GM19463 (cell line): ENCODE data around the gene MGP.

ENCODE experiments used
- ATAC-seq: cut with Tn5 transposase; IDR thresholded peaks from one replicate; pipeline ENCODE4 v1.9.1; 2021; ENCODE audit warnings: mild to moderate bottlenecking, moderate library complexity; ENCODE audit not compliant: unreplicated experiment

Gene MGP

GRCh38 chr12:14868916-14869506 is 16.6 kb downstream of the MGP start:
- no peak for ATAC-seq

- no peak for ATAC-seq
These were observed 25.2 kb downstream of the MGP start for GRCh38 chr12:14860490-14860889.

GRCh38 chr12:14858513-14858912 is 27.1 kb downstream of the MGP start:
- ATAC-seq, result no peak

DNA sequence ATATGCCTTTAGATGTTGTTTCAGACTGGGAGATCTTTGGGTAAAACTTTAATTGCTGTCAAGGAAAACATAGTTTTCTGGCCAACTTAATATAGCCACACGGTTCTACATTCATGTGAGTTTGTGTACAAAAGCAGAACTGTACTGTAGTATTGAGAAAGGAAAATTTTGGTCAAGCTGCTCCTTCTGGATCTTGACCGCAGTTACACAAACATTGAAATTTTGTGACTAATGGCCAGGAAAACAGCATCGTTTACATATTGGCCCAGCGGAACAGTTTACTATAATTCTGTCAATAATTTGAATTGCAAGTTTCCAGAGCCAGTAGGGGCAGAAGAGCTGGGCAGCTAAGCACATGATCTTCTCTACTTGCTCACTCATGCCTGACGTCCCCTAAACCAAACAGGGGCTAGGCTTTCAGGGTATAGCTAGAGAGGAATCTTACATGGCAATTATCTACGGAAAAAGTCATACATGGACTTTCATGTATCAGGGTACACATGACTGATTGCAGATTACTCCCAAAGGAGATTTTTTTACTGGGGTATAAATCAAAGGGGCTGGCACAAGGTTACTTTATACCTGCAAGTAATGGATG is 31.0 kb downstream of the MGP start:
- ATAC-seq, result no peak

DNA sequence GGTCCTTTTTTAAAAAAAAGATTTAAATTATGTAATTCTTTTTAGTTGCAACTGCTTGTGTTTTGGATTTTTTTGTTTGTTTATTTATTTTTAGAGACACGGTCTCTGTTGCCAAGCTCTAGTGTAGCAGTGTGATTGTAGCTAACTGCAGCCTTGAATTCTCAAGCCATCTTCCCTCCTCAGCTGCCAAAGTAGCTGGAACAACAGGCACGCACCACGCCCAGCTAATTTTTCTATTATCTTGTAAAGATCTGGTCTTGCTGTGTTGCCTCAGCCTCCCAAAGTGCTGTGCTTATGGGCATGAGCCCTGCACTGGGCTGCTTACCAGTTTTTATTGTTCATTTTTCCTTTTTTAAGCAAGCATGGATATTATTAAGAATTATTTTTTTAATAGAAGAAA is 31.7 kb downstream of the MGP start:
- no peak for ATAC-seq

- no peak for ATAC-seq
These were observed 32.8 kb downstream of the MGP start for GRCh38 chr12:14852880-14853279.

GRCh38 chr12:14850929-14851663 is 34.6 kb downstream of the MGP start:
- ATAC-seq, result peak; percentile 77

- no peak for ATAC-seq
These were observed 36.0 kb downstream of the MGP start for GRCh38 chr12:14849661-14850060.

DNA sequence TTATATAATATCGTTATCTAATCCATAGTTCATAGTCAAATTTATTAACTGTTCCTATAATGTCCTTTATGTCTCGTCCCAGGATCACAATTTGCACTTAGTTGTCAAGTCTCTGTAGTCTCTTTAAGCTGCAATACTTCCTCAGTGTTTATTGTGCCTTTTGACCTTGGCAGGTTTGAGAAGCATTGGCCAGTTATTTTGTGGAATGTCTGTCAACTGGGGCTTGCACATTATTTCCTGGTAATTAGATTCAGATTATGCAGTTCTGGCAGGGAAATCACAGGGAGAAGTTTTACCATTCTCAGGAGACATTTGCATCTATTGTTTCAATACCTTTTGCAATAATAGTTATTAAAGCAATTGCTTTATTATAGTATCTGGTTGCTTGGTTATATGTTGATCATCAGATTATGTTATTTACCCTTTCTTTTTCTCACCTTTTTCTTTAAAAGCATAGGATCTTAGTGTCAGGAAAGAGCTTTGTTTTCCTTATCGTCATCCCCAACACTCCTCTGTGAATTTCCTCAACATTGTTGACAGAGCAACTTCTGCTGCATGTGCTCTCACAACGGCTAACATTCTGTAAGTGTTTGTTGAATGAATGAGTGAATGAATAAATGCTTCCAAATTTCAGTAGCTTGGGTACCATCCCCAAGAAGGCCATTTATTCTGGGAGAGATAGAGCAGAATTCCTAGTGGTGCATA is 38.6 kb downstream of the MGP start:
- no peak for ATAC-seq

DNA sequence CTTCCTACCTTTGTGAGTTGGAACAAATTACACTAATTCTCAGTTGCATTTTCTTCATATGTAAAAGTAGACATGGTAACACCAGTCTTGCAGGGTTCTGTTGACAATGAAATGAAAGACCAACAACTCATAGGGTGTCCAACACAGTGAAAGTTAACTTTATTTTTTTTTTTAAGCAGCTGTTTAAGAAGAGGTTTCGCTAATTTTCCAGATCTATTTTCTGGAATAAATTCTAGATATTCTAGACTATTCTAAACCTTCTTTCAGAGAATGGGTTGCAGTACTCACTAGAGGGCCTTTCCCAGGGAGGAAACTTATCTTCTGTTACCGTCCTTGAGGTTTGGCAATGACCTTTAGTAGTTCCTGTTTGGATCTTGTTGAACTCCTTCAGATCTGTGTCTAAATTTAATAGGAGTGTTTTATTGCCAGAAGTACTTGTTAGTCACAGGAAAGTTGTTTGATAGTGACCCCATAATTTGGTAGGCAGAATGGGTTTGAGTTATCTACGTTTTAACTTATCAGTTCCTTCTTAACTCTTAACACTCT is 39.5 kb downstream of the MGP start:
- no peak for ATAC-seq

GRCh38 chr12:14845350-14845750 is 40.3 kb downstream of the MGP start:
- no peak for ATAC-seq

DNA sequence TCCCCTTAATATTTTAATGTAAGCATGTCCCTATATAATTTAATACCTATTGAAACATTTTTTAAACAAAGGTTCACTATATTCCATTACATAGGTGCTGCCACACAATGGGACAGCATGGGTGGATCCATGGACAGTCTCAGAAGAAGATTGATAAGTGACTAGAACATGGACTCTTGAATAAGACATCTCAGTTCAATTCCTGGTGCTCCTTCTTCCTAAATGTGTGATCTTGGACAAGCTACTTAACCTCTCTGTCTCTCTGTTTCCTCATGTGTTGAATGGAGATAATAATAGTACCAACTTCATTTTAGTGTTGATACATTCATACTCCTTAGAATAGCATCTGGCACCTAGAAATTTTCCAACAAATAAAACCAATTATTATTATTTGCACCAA is 41.3 kb downstream of the MGP start:
- no peak for ATAC-seq

- no peak for ATAC-seq
These were observed 42.2 kb downstream of the MGP start, which contains the start of gene ART4 for GRCh38 chr12:14843425-14843887. TSS of gene ART4 (minus strand) at chr12:14843526. CDS start at chr12:14843113, 413 bp downstream.

DNA sequence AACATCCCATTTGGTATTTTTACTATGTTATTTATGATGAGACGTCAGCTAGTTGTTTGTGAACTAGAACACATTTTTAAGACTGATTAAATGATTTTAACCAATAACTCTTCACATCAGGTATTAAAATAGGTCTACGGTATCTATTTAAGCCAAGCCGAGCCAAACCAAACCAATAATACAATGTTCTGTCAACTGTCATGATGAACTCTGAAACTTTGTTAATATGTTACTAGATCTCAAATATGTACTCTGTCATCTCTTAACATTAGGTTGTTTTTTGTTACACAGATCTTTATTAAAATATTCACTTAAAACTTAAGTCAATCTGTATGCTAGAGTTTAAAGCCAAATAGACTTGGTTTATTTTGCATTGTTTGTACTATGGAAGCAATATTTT is 43.3 kb downstream of the MGP start:
- no peak for ATAC-seq

GRCh38 chr12:14841761-14842160 is 43.9 kb downstream of the MGP start:
- no peak for ATAC-seq

GRCh38 chr12:14840616-14841015 is 45.0 kb downstream of the MGP start:
- no peak for ATAC-seq

DNA sequence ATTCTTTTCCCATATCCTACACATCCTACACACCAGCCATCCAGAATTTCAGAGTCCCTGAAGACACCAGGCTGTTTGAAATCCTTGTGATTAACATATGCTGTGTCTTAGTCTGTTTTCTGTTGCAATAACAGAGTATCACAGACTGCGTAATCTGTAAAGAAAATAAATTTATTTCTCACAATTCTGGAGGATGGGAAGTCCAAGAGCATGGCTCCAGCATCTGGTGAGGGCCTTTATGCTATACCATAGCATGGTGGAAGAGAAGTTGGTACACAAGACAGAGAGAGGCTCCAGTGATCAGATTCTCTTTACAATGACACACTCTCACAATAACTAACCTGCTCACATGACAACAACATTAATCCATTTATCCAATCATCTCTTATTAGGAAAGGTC is 46.4 kb downstream of the MGP start:
- ATAC-seq, result no peak

DNA sequence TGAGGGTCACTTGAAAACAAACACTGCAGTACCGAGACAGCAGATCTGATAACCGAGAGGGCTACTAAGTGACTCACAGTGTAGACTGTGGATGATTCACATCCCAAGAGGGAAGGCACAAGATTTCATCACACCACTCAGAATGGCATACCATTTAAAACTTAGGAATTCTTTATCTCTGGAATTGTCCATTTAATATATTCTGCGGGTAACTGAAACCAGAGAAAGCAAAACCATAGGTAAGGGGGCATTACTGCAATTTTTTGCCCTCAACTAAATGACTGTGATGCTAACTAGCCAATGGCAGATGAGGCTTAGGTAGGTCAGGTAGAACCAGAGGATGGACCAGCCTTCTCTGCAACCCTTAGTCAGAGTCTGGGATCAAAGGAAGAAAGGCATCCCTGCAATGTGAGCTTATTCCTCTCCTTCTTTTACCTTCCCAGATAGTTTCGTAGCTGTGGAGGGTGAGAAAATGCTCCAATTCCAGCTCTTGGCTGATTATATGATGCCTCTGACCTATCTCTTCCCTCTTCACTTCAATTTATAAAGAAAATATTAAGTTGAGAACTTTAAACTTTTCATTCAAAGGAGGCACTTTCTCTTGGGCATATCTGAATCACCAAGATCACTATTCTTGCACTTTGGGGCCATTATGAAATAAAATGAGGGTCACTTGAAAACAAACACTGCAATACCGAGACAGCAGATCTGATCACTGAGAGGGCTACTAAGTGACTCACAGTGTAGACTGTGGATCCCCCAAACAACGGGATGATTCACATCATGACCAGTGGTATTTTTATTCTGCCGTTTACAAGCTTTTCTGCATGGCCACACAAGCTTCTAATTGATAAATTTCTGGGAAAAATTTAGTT is 49.1 kb downstream of the MGP start:
- ATAC-seq, result no peak

GRCh38 chr12:14834509-14834908 is 51.1 kb downstream of the MGP start:
- no peak for ATAC-seq

GRCh38 chr12:14833952-14834351 is 51.7 kb downstream of the MGP start:
- ATAC-seq, result no peak
